ENCODE results near the gene LRP2. TPM values are rescaled to one million over a fixed set of nuclear protein-coding genes. Genes with fewer than 3 reads are reported as not detected.
"Not testable (repeated sequence)": the region's sequence is repeated elsewhere in the genome, so short reads cannot be mapped to it uniquely, and the experiment has no call there.

The LRP2 gene
- total RNA-seq, 1 experiment from 2014 or later: not detected

GRCh38 chr2:169325886-169326285 lies 36.4 kb downstream of the LRP2 start:
- not testable (repeated sequence) for H3K4me3 ChIP-seq (ENCODE audit: low read length); H3K27ac ChIP-seq (ENCODE audit: low read length); H3K79me2 ChIP-seq (ENCODE audit: low read length); H3K9me2 ChIP-seq (replicated peaks; ENCODE audit: insufficient read depth, low read length); H4K20me1 ChIP-seq (ENCODE audit: insufficient read depth, low read depth, low read length); H3K4me2 ChIP-seq (ENCODE audit: low read depth, low read length, poor library complexity, severe bottlenecking); H3K4me1 ChIP-seq (ENCODE audit: low read length); H3K27me3 ChIP-seq (ENCODE audit: low read length); H2AFZ ChIP-seq (ENCODE audit: low read length); H3K36me3 ChIP-seq (ENCODE audit: insufficient read depth, low read length); DNase-seq; H3K9ac ChIP-seq (ENCODE audit: low read length); H3K9me3 ChIP-seq (ENCODE audit: low read length)

- Histone ChIP-seq H2AFZ (ENCODE audit: low read length) (no peak overlapping the region), H3K4me1 (ENCODE audit: low read length) (no peaks in the 10 kb centered on the region), H3K36me3 (ENCODE audit: insufficient read depth, low read length) (no peaks in the 10 kb centered on the region), H3K27me3 (ENCODE audit: low read length) (no peaks in the 10 kb centered on the region), H3K9me3 (ENCODE audit: low read length) (no peaks in the 10 kb centered on the region), H3K4me2 (ENCODE audit: low read depth, low read length, poor library complexity, severe bottlenecking) (no peak overlapping the region), H3K9ac (ENCODE audit: low read length) (no peak overlapping the region), H3K27ac (ENCODE audit: low read length) (no peak overlapping the region), H4K20me1 (ENCODE audit: insufficient read depth, low read depth, low read length) (no peaks in the 10 kb centered on the region), H3K9me2 (replicated peaks; ENCODE audit: insufficient read depth, low read length) (no peaks in the 10 kb centered on the region), H3K4me3 (ENCODE audit: low read length) (no peak overlapping the region), H3K79me2 (ENCODE audit: low read length) (no peaks in the 10 kb centered on the region)
- DNase-seq: no peak
These were observed 37.6 kb downstream of the LRP2 start for GRCh38 chr2:169324581-169325260.

- DNase-seq: no peak
- Histone ChIP-seq H3K27me3 (ENCODE audit: low read length) (no peaks in the 10 kb centered on the region), H4K20me1 (ENCODE audit: insufficient read depth, low read depth, low read length) (no peaks in the 10 kb centered on the region), H3K36me3 (ENCODE audit: insufficient read depth, low read length) (no peaks in the 10 kb centered on the region), H3K4me3 (ENCODE audit: low read length) (no peak overlapping the region), H3K4me2 (ENCODE audit: low read depth, low read length, poor library complexity, severe bottlenecking) (no peak overlapping the region), H2AFZ (ENCODE audit: low read length) (no peak overlapping the region), H3K9me3 (ENCODE audit: low read length) (no peaks in the 10 kb centered on the region), H3K27ac (ENCODE audit: low read length) (no peak overlapping the region), H3K4me1 (ENCODE audit: low read length) (no peaks in the 10 kb centered on the region), H3K9ac (ENCODE audit: low read length) (no peak overlapping the region), H3K9me2 (replicated peaks; ENCODE audit: insufficient read depth, low read length) (no peaks in the 10 kb centered on the region), H3K79me2 (ENCODE audit: low read length) (no peaks in the 10 kb centered on the region)
These were observed 38.5 kb downstream of the LRP2 start for GRCh38 chr2:169323841-169324240.

- Histone ChIP-seq H3K27ac (ENCODE audit: low read length) (no peak overlapping the region), H3K4me3 (ENCODE audit: low read length) (no peak overlapping the region), H4K20me1 (ENCODE audit: insufficient read depth, low read depth, low read length) (no peaks in the 10 kb centered on the region), H2AFZ (ENCODE audit: low read length) (no peak overlapping the region), H3K9me3 (ENCODE audit: low read length) (no peaks in the 10 kb centered on the region), H3K9ac (ENCODE audit: low read length) (no peak overlapping the region), H3K4me1 (ENCODE audit: low read length) (peaks cover 3% of the 10 kb centered on the region; the same call in 1 of the 2 replicates), H3K9me2 (replicated peaks; ENCODE audit: insufficient read depth, low read length) (no peaks in the 10 kb centered on the region), H3K36me3 (ENCODE audit: insufficient read depth, low read length) (no peaks in the 10 kb centered on the region), H3K4me2 (ENCODE audit: low read depth, low read length, poor library complexity, severe bottlenecking) (no peak overlapping the region), H3K27me3 (ENCODE audit: low read length) (no peaks in the 10 kb centered on the region), H3K79me2 (ENCODE audit: low read length) (no peaks in the 10 kb centered on the region)
- no peak for DNase-seq
These were observed 41.8 kb downstream of the LRP2 start for GRCh38 chr2:169320561-169320960.

GRCh38 chr2:169315357-169315756 lies 47.0 kb downstream of the LRP2 start:
- H4K20me1 ChIP-seq (ENCODE audit: insufficient read depth, low read depth, low read length): no peaks in the 10 kb centered on the region
- peaks cover 3% of the 10 kb centered on the region; the same call in 1 of the 2 replicates for H3K4me1 ChIP-seq (ENCODE audit: low read length)
- no peak overlapping the region for H3K27ac ChIP-seq (ENCODE audit: low read length)
- H3K79me2 ChIP-seq (ENCODE audit: low read length): no peaks in the 10 kb centered on the region
- H3K4me3 ChIP-seq (ENCODE audit: low read length): no peak overlapping the region
- no peak overlapping the region for H3K4me2 ChIP-seq (ENCODE audit: low read depth, low read length, poor library complexity, severe bottlenecking)
- H3K9me2 ChIP-seq (replicated peaks; ENCODE audit: insufficient read depth, low read length): no peaks in the 10 kb centered on the region
- H3K9ac ChIP-seq (ENCODE audit: low read length): no peak overlapping the region
- H3K27me3 ChIP-seq (ENCODE audit: low read length): no peaks in the 10 kb centered on the region
- no peaks in the 10 kb centered on the region for H3K36me3 ChIP-seq (ENCODE audit: insufficient read depth, low read length)
- DNase-seq: no peak
- no peaks in the 10 kb centered on the region for H3K9me3 ChIP-seq (ENCODE audit: low read length)
- H2AFZ ChIP-seq (ENCODE audit: low read length): no peak overlapping the region

- DNase-seq; H3K27me3 ChIP-seq (ENCODE audit: low read length); H3K4me3 ChIP-seq (ENCODE audit: low read length): not testable (repeated sequence)
These were observed 54.0 kb downstream of the LRP2 start for GRCh38 chr2:169308349-169308748.

GRCh38 chr2:169304689-169305088 lies 57.6 kb downstream of the LRP2 start:
- H3K4me1 ChIP-seq (ENCODE audit: low read length); H3K27me3 ChIP-seq (ENCODE audit: low read length); H3K79me2 ChIP-seq (ENCODE audit: low read length); H3K4me2 ChIP-seq (ENCODE audit: low read depth, low read length, poor library complexity, severe bottlenecking); H3K27ac ChIP-seq (ENCODE audit: low read length); H4K20me1 ChIP-seq (ENCODE audit: insufficient read depth, low read depth, low read length); H3K36me3 ChIP-seq (ENCODE audit: insufficient read depth, low read length); H3K9me3 ChIP-seq (ENCODE audit: low read length); H2AFZ ChIP-seq (ENCODE audit: low read length); H3K4me3 ChIP-seq (ENCODE audit: low read length); DNase-seq; H3K9me2 ChIP-seq (replicated peaks; ENCODE audit: insufficient read depth, low read length); H3K9ac ChIP-seq (ENCODE audit: low read length): not testable (repeated sequence)

More at GRCh38 chr2:169308349-169308748, 54.0 kb downstream of the LRP2 start:
- H3K9me2 ChIP-seq (replicated peaks; ENCODE audit: insufficient read depth, low read length); H3K9me3 ChIP-seq (ENCODE audit: low read length); H4K20me1 ChIP-seq (ENCODE audit: insufficient read depth, low read depth, low read length); H3K4me2 ChIP-seq (ENCODE audit: low read depth, low read length, poor library complexity, severe bottlenecking); H3K9ac ChIP-seq (ENCODE audit: low read length); H3K36me3 ChIP-seq (ENCODE audit: insufficient read depth, low read length); H2AFZ ChIP-seq (ENCODE audit: low read length); H3K79me2 ChIP-seq (ENCODE audit: low read length); H3K27ac ChIP-seq (ENCODE audit: low read length); H3K4me1 ChIP-seq (ENCODE audit: low read length): not testable (repeated sequence)

GRCh38 chr2:169303579-169304305 lies 58.6 kb downstream of the LRP2 start:
- no peak overlapping the region for H3K27ac ChIP-seq (ENCODE audit: low read length)
- H3K4me2 ChIP-seq (ENCODE audit: low read depth, low read length, poor library complexity, severe bottlenecking): no peak overlapping the region
- no peaks in the 10 kb centered on the region for H3K4me1 ChIP-seq (ENCODE audit: low read length)
- H3K79me2 ChIP-seq (ENCODE audit: low read length): no peaks in the 10 kb centered on the region
- H2AFZ ChIP-seq (ENCODE audit: low read length): no peak overlapping the region
- no peak overlapping the region for H3K4me3 ChIP-seq (ENCODE audit: low read length)
- DNase-seq: no peak
- no peaks in the 10 kb centered on the region for H3K36me3 ChIP-seq (ENCODE audit: insufficient read depth, low read length)
- H3K27me3 ChIP-seq (ENCODE audit: low read length): no peaks in the 10 kb centered on the region
- H4K20me1 ChIP-seq (ENCODE audit: insufficient read depth, low read depth, low read length): no peaks in the 10 kb centered on the region
- no peaks in the 10 kb centered on the region for H3K9me3 ChIP-seq (ENCODE audit: low read length)
- H3K9ac ChIP-seq (ENCODE audit: low read length): no peak overlapping the region
- no peaks in the 10 kb centered on the region for H3K9me2 ChIP-seq (replicated peaks; ENCODE audit: insufficient read depth, low read length)
